ENCODE measurements around the gene C3orf49. TPM values are rescaled to one million over a fixed set of nuclear protein-coding genes. Genes with fewer than 3 reads are reported as not detected.

The C3orf49 gene
- not detected for total RNA-seq

- FAIRE-seq: no peak
- DNase-seq (ENCODE audit: low spot score in 2 of 2): no peak
Observed at GRCh38 chr3:63819151-63819398, at the start of gene C3orf49. Gene C3orf49, plus strand, starts transcription at chr3:63819299. Its CDS starts 173 bp downstream, at chr3:63819472.

- FAIRE-seq (no peak), DNase-seq (ENCODE audit: low spot score in 2 of 2) (no peak)
Observed at GRCh38 chr3:63774781-63775180, 44.3 kb upstream of the C3orf49 start.

DNA sequence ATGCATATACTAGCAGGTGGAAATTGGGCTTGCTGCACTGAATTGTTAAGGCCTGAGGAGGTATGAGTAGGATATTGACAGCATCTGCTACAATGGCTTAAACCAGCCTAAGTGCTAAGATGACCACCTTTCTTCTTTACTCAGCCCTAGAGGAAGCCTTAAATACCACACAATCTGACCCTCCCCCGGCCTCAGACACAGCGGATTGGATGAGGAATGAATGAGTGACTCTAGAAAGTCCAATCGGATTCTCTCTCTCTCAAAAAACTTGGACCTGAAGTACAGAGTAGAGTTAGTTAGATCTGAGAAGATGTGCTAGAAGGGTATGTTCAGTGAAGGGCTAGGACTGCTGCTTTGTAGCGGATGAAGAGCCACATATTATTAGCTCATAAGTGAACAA lies 39.9 kb upstream of the C3orf49 start:
- DNase-seq (ENCODE audit: low spot score in 2 of 2): no peak
- no peak for FAIRE-seq

DNA sequence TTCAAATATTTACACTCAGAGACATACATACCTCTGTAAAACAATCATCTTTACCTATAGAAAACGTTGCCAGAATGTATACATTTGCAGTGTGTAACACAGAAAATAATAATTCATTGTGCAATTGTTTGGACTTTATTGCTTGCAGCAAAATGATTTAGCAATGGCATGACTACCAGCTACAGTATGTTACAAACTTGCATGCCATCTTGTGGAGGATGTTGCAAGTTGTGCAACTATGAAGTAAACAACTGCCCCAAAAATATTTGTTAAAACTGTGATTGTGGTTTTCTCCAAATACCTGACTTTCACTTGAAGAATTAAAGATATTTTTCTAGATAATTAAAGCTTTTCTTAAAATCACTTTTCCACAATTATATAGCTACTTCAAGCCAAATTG lies 27.1 kb upstream of the C3orf49 start:
- DNase-seq (ENCODE audit: low spot score in 2 of 2) (peak in 1 of 2 donors; percentile 25), FAIRE-seq (no peak)

DNA sequence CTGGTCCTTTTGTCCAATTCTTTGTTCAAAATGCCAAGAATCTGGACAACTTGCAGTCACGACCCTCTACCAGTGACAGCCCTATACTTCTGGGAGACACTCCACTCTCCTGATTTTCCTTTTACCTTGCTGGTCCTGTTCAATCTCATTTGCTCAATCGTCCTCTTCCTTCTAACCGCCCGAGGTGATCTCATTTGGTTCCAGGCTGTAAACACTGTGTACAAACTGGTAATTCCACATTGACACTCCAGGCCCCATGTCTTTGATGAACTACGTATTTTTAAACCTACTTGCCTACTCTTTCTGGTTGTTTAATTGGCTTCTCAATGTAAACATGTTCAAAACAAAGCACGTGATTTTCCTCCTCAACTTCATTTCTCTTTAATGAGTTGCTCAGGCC lies 23.7 kb upstream of the C3orf49 start:
- FAIRE-seq (no peak), DNase-seq (ENCODE audit: low spot score in 2 of 2) (no peak)

- FAIRE-seq (no peak), DNase-seq (ENCODE audit: low spot score in 2 of 2) (no peak)
Observed at GRCh38 chr3:63798544-63798943, 20.6 kb upstream of the C3orf49 start.

DNA sequence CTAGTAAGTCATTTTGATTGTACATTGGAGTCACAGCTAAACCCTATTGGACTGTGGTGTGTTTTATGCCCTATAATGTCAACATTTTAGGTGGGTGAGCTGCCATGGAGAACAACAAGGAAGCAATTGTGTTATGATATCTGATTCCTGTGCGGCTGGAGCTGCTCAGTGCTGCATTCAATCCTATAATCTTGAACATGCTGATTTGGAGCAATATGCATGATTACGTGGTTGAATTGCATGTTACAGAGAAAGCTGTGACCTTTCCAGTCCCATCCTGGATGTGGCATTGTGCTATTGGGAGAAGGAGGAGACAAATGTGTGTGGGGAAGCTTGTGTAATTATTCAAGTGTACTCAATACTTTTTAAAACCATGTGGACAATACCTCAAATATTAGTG lies 20.1 kb upstream of the C3orf49 start:
- DNase-seq (ENCODE audit: low spot score in 2 of 2) (no peak), FAIRE-seq (no peak)

DNA sequence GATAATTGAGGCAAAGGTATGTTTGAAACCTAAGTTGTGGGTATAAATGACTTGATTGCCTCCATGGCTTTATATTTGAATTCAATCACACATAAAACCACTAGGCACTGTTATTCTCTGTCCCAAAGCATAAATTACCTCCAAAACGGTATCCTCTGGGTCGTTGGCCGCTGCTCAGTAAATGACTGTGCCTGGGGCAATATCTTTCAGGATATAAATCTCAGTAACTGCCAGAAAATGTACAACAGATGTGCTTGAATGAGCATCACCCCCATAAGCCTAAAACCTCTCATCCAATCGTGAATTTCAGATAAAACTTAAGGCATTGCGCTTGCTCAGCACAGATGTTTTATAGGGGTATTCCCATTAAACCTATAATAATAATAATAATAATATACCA lies 19.0 kb upstream of the C3orf49 start:
- FAIRE-seq (no peak), DNase-seq (ENCODE audit: low spot score in 2 of 2) (no peak)

GRCh38 chr3:63803911-63804310 lies 15.2 kb upstream of the C3orf49 start:
- DNase-seq (ENCODE audit: low spot score in 2 of 2) (no peak), FAIRE-seq (no peak)

DNA sequence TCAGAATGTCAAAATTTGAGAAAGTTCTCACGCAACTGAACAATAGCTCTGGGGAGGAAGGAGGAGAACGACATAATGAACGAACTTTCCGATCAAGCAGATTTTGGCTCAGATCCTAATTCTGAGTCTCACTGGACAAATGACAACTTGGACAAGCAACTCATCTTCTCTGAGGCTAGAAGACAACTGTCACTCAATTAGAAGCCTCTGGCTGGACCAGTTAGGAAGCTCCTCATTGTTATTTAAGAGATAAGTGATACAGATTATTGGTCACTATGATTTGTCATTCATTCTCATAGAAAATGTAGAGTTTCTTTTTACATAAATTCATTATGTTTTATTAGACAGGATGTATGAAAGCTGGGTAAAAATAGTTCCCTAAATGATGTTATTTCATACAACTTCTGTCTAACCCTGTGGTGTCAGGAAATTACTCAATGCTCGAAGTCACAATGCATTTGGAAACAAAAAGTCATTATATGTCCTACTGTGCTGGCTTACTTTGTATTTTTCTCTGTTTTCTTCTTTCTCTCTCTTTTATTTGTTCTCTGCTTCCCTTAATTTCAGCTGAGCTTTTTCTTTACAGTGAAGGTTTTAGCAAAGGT lies 11.0 kb upstream of the C3orf49 start:
- no peak for FAIRE-seq
- no peak for DNase-seq (ENCODE audit: low spot score in 2 of 2)

DNA sequence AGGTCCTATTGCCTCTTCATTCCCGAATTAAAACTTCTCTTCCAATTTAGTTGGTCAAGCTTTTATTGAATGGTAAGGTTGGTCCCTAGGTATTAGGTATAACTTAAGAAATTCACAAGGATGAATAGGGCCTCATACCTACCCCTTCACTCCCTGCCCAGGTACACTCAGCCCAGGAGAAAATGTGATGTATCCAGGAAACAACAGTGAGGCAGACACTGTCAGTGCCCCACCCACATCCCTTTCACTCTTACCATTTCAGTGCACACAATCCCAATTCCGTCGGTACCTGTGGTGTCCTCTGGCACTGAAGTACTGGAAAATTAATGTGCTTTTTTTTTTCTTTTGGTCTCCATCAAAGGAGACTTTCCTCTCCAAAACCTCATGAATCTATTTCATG lies 10.5 kb upstream of the C3orf49 start:
- FAIRE-seq (no peak), DNase-seq (ENCODE audit: low spot score in 2 of 2) (no peak)

DNA sequence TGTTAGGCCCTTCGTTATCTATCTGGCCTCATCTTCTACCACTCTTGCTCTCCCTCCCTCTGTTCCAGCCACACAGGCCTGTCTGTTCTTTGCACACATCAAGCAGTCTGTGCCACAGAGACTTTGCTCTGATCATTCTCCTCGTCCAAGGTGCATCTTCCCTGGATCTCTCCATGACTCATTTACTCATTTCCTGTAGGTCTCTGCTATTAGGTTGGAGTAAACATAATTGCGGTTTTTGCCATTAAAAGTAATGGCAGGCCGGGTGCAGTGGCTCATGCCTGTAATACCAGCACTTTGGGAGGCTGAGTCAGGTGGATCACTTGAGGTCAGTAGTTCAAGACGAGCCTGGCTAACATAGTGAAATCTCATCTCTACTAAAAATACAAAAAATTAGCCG lies 9.5 kb upstream of the C3orf49 start:
- no peak for DNase-seq (ENCODE audit: low spot score in 2 of 2)
- no peak for FAIRE-seq

GRCh38 chr3:63814237-63814636 lies 4.9 kb upstream of the C3orf49 start:
- FAIRE-seq: no peak

DNA sequence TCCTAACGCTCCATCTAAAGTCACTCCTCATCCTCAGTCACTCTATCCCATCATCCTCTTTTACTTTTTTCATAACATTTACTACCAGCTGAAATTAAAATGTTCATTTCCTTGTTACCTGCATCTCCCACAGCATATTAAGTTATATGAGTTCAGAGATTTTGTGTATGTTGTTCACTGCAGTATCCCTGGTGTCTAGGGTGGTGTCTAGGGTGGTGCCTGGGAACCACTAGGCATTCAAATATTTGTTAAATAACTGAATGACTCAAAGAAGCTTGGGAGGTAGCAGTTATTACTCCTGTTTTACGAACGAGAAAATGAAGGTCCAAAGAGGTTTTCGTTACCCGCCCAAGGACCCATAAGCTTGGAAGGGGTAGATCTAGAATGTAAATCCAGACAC lies 1.9 kb upstream of the C3orf49 start:
- no peak for FAIRE-seq
- no peak for DNase-seq (ENCODE audit: low spot score in 2 of 2)

More at GRCh38 chr3:63814237-63814636, 4.9 kb upstream of the C3orf49 start:
- no peak for DNase-seq (ENCODE audit: low spot score in 2 of 2)

DNA sequence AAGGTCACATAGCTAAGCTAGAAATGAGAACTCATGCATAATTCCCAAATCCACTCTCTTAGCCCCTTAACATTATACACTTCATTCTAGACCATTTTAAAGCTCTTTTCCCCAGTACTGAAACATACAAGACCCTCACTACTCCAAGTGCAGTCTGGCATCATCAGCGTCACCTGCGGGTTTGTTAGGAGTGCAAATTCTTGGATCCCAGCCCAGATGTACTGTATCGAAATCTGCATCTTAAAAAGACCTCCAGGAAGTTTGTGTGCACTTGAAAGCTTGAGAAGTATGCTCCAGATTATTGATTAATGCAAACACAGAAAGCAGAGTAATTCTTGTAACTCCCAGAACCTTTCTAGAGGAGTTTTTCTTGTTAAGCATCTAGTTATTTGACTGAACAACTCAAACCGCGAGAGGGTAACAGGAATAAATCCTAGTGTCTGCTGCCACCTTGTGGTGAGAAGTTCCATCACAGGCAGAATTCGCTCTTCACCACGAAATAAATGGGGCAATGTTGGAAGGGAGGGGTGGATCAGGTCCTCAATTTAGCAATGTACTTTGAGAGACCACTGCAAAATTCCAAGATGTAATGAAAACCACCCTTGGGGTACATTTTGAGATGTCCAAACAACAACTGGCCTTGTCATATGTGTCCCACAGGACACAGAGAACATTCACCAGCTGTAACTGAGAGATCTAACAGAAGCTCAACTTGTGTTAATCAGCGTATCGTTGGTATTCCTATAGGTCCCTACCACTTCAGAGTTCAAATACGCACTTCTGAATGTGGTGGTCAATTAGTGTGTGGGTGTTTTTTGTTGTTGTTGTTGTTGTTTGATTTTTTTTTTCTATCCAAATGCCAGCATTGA lies 583 bp upstream of the C3orf49 start:
- peak; percentile 2 to 15 for DNase-seq (ENCODE audit: low spot score in 2 of 2)
- peak; percentile 85 for FAIRE-seq

DNA sequence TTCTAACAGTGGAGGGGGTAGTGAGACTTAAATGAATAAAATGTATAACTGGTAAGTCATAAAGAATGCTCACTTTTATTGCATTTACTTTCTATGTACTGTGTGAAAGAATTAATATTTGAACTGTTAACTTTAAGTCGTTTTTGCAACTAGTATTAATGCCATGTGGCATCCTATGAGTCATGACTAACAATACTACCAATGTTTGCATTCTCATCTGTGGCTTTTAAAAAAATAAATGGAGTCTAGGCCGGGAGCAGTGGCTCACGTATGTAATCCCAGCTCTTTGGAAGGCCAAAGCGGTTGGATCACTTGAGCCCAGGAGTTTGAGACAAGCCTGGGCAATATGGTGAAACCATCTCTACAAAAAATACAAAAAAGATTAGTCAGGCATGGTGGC lies 5.2 kb downstream of the C3orf49 start:
- FAIRE-seq (no peak), DNase-seq (ENCODE audit: low spot score in 2 of 2) (no peak)

- DNase-seq (ENCODE audit: low spot score in 2 of 2): no peak
- no peak for FAIRE-seq
Observed at GRCh38 chr3:63830526-63830925, 11.4 kb downstream of the C3orf49 start.

DNA sequence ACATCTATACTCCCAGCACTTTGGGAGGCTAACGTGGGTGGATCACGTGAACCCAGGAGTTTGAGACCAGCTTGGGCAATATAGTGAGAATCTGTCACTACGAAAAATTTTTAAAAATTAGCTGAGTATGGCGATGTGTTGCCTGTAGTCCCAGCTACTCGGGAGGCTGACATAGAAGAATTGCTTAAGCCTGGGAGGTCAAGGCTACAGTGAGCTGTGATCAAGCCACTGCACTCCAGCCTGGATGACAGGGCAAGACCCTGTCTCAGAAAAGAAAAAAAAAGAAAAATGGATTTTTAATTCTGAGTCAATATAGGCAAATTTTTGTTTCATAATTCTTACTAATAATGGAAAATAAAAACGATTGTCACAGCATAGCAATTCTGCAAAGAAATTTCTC lies 13.3 kb downstream of the C3orf49 start:
- DNase-seq (ENCODE audit: low spot score in 2 of 2) (no peak), FAIRE-seq (no peak)

- FAIRE-seq: no peak
- no peak for DNase-seq (ENCODE audit: low spot score in 2 of 2)
Observed at GRCh38 chr3:63841704-63842103, 22.6 kb downstream of the C3orf49 start.

GRCh38 chr3:63842127-63842526 lies 23.0 kb downstream of the C3orf49 start:
- no peak for FAIRE-seq
- no peak for DNase-seq (ENCODE audit: low spot score in 2 of 2)

DNA sequence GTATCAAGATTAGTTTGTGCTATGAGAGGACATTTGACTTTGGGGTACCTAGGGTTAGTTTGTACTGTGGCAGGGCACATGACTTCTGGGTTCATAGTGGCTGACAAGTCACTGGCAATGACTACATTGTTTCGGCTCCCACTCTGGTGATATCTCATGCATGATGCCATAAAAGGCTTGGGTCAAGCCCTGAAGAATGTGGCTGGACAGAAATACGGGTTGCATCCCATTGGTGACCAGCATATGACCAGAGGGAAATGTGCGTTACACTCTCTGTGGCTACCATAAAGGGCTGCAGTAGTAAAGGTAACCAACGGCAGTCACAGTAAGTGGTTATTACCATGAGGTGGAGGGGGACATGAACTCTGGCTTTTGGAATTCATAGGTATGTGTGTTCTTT lies 26.1 kb downstream of the C3orf49 start:
- DNase-seq (ENCODE audit: low spot score in 2 of 2): no peak
- no peak for FAIRE-seq

DNA sequence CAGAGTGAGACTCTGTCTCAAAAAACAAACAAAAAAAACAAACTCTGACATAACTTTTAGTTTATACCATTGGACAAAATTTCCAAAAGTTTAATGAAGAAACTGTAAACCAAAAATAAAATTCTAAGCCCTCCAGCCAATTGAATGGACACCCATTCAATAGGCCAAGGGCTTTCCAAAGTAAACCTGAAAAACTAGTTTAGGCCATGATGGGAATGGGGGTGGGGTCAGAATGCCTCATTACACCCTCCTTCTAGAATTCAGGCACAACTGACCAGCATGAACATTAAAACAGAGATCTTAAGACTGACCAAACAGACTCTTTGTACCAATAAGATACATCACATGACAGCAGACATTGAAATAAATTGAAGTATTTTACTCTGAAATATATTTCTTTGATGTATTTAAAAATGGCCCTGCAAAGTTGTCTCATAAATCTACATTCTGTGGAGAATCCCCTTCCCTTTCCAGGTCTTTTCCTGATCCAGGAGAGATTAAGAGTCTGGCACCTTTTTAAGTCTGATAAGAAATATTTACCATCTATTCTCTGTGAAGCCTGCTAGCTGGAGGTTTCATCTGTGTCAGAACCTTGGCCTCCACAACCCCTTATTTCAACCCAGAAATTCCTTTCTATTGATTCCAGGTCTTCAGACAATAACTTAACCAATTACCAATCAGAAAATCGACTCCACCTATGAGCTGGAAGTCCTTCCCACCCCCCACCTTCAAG lies 28.8 kb downstream of the C3orf49 start:
- DNase-seq (ENCODE audit: low spot score in 2 of 2) (no peak), FAIRE-seq (no peak)
